Activated CD8-positive, alpha-beta memory T cell treated with anti-CD3 and anti-CD28 coated beads for 36 hours (primary cell): ENCODE results near the gene CLCA1. TPM values are rescaled to one million over a fixed set of nuclear protein-coding genes. Genes with fewer than 3 reads are reported as not detected.

Experiments
- CTCF ChIA-PET: fragments of 350-600 bp; sonication (Branson Sonifier 250); formaldehyde crosslinking; loops from one replicate; lab custom pipeline; 2021; ENCODE audit warnings: antibody characterized with exemption; lab: Charles Lee
- POLR2A ChIA-PET: fragments of 350-600 bp; sonication (Branson Sonifier 250); formaldehyde crosslinking; loops from one replicate; lab custom pipeline; 2021; ENCODE audit warnings: antibody characterized with exemption; lab: Charles Lee
- total RNA-seq, 2 experiments: library from RNA; stranded (reverse); gene quantifications; one replicate each; pipeline ENCODE4 v1.2.3, GENCODE V29; 2021

CLCA1 gene
- not detected for total RNA-seq

GRCh38 chr1:86468501-86468977 is at the start of gene CLCA1:
CLCA1 (plus strand) TSS chr1:86468927; CDS start chr1:86468972, 45 bp downstream.
- POLR2A ChIA-PET, result no interaction called here
- CTCF ChIA-PET, result interaction anchor here (1.2 kb wide), 1 partner anchor 28 kb away, joined by 3 read pairs; no protein-coding TSS in a partner anchor

- ChIA-PET CTCF (no interaction called here), POLR2A (no interaction called here)
Observed at GRCh38 chr1:86419277-86419903, 49.3 kb upstream of the CLCA1 start.

- POLR2A ChIA-PET, result no interaction called here
- CTCF ChIA-PET, result interaction anchor here (0.9 kb wide), 1 partner anchor 68 kb away, joined by 3 read pairs; no protein-coding TSS in a partner anchor
Observed at GRCh38 chr1:86421601-86422280, 47.0 kb upstream of the CLCA1 start.

- ChIA-PET CTCF (no interaction called here), POLR2A (no interaction called here)
Observed at GRCh38 chr1:86423473-86423872, 45.3 kb upstream of the CLCA1 start.

GRCh38 chr1:86423873-86424272 is 44.9 kb upstream of the CLCA1 start, which contains the start of gene CLCA2:
CLCA2 (plus strand) TSS chr1:86424171; CDS start chr1:86424248, 77 bp downstream.
- ChIA-PET POLR2A (no interaction called here), CTCF (no interaction called here)

- ChIA-PET CTCF (no interaction called here), POLR2A (no interaction called here)
Observed at GRCh38 chr1:86429122-86429725, 39.5 kb upstream of the CLCA1 start.

DNA sequence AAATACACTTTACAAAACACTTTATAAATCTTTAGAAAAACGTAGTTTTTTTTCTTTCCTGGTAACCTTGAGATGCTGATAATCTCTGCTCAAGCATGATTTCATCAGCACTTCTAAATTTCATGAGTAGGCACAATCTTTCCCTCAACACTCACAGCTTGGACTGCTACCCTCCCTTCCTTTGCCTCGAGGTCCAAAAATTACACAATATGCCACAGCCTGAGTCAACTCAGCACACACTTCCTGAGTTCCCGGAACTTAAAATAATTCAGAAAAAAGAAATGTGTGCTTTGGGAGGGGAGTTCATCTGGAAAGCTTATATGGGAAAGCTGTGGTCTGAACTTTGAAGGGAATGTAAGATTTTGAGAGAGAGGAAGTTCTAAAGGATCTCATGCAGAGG is 38.9 kb upstream of the CLCA1 start:
- CTCF ChIA-PET, result interaction anchor here (0.6 to 1.2 kb wide), 4 partner anchors 14 to 668 kb away, joined by 3 to 4 read pairs (median 4); partner anchors contain the start of gene ODF2L
- POLR2A ChIA-PET, result no interaction called here

DNA sequence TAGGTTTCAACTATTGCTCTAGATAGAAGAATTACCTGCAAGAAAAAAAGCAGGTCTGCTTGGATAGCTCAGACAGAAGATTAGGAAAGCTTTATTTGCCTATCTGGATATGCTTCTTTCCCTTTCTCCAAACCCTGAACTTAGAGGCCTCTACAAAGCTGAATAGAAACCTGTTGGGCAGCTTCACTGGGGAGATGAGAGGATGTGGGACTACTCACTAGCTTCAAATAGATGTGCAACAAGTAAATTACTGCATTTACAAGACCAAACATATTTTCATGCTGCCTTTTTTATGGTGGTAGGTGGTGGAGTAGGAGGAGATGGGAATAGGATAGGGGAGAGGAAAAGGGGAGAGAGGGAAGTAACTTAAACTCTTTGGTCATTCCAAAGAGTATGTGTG is 38.4 kb upstream of the CLCA1 start:
- ChIA-PET CTCF (interaction anchor here (0.6 to 1.2 kb wide), 4 partner anchors 14 to 667 kb away, joined by 3 to 4 read pairs (median 4); partner anchors contain the start of gene ODF2L), POLR2A (no interaction called here)

GRCh38 chr1:86434059-86434458 is 34.7 kb upstream of the CLCA1 start:
- CTCF ChIA-PET, result no interaction called here
- POLR2A ChIA-PET, result no interaction called here

DNA sequence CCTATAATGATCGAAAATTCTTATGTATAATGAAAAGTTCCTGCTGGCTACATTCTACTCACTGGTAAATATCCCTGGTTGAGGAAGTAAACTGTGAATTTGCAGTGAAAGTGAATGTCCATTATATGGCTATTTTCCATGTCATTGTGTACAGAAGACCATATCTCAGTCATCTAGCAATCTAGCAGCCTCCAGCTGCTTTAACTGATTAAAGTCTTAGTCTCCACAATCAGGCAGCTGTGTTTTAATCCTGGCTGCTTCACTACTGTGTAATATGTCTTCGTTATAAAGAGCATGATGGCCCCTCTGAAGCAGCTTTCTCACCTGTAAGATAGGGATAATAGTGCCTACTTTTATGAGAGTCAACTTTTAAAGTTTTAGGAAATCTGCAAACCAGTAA is 33.4 kb upstream of the CLCA1 start:
- ChIA-PET POLR2A (interaction anchor here (0.7 kb wide), 1 partner anchor 34 kb away, joined by 3 read pairs; no protein-coding TSS in a partner anchor), CTCF (no interaction called here)

GRCh38 chr1:86436041-86436440 is 32.7 kb upstream of the CLCA1 start:
- CTCF ChIA-PET, result no interaction called here
- POLR2A ChIA-PET, result no interaction called here

DNA sequence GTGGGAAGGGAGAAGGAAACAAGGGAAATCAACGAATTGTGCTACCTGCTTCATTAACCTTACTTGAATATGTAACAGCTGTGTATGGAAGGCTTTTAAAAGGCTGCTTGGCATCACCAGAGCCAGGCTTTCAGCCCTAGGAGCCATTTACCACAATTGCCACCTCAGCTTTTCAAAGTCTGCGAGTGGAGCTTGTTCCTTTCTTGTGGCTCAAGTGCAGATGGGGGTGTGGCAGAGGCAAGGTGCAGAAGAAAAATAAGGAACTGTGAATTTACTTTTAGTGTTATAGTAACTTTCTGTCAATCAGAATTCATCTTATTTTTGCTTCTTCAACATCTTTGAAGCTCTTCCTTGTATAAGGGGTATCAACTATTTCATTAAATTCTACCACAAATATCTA is 27.1 kb upstream of the CLCA1 start:
- ChIA-PET POLR2A (no interaction called here), CTCF (no interaction called here)

DNA sequence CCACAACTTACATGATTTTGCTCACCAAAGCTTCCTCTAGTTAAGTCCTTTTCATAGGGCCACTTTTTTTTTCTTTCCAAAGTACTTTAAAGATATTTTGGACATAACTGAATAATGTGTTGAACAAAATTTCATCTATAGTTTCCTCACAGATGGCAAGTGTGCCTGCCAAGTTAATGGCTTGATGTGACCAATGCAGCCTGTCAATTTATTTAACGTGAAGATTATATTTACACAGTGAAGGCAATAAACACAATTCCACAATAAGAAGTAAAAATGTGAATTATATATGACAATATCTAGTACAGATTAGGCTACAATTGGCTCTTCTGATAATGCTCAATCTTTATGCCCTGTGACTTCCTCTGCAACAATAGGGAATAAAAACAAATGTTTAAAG is 26.7 kb upstream of the CLCA1 start:
- ChIA-PET CTCF (no interaction called here), POLR2A (no interaction called here)

GRCh38 chr1:86445919-86446318 is 22.8 kb upstream of the CLCA1 start:
- ChIA-PET CTCF (no interaction called here), POLR2A (no interaction called here)

- ChIA-PET CTCF (interaction anchor here (0.6 kb wide), 1 partner anchor 15 kb away, joined by 5 read pairs; no protein-coding TSS in a partner anchor), POLR2A (no interaction called here)
Observed at GRCh38 chr1:86447198-86447790, 21.4 kb upstream of the CLCA1 start.

- ChIA-PET POLR2A (no interaction called here), CTCF (no interaction called here)
Observed at GRCh38 chr1:86448670-86449069, 20.1 kb upstream of the CLCA1 start.

GRCh38 chr1:86449103-86449502 is 19.6 kb upstream of the CLCA1 start:
- CTCF ChIA-PET, result no interaction called here
- POLR2A ChIA-PET, result no interaction called here

DNA sequence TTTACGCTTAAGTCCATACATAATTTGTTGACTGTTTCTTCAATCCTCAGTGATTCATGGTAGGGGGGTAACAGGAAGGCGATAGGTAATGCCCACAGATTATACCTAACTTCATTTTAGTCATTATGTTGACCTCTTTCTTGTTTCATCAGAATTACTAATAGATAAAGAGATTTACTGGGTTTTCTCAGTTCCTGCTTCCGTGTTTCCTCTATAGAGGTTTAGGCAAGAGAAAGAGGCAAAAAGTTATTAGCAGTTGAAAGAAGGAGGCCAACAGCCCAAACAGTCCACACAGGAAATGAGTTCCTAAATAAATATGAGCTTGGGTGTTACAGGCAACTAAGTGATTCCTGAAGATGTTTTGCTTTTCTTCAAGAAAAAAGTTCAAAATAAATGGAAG is 17.9 kb upstream of the CLCA1 start:
- ChIA-PET POLR2A (no interaction called here), CTCF (no interaction called here)

DNA sequence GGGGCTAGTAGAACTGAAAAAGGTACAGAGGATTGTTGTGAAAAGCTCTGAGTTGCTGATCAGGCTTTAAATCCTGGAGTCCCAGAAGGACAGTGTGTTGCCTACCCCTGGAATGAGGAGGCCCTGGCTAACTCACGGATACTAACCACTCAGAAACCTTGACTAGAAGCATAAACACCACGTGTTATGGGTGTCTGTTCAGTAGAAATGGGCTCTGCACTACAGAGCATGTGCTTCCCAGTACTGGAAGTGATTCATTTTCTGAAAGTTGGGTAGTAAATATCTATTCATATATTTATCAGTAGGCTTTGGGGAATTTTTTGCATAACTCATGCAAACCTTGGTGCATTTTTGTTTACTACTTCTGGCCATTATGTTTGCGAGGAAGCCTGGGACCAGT is 15.1 kb upstream of the CLCA1 start:
- CTCF ChIA-PET, result no interaction called here
- POLR2A ChIA-PET, result no interaction called here

GRCh38 chr1:86455073-86455472 is 13.7 kb upstream of the CLCA1 start:
- ChIA-PET CTCF (no interaction called here), POLR2A (no interaction called here)
